HUES48 (cell line): ENCODE results near the gene TBX20.
"Not testable (repeated sequence)": the region's sequence is repeated elsewhere in the genome, so short reads cannot be mapped to it uniquely, and the experiment has no call there.

Experiments
- H3K27ac ChIP-seq: one replicate; pipeline ENCODE4 v1.7.0; 2013; ENCODE audit warnings: low read depth, low read length, inconsistent platforms
- H3K27me3 ChIP-seq: 2 replicates; pipeline ENCODE4 v1.6.1; 2013; ENCODE audit warnings: mild to moderate bottlenecking, low read length; ENCODE audit not compliant: control insufficient read depth, insufficient read depth
- H3K36me3 ChIP-seq: 2 replicates; pipeline ENCODE4 v1.6.1; 2013; ENCODE audit warnings: low read length; ENCODE audit not compliant: control insufficient read depth, insufficient read depth
- H3K4me1 ChIP-seq: 2 replicates; pipeline ENCODE4 v1.6.1; 2013; ENCODE audit warnings: mild to moderate bottlenecking, low read length; ENCODE audit not compliant: control insufficient read depth, insufficient read depth
- H3K4me3 ChIP-seq: 2 replicates; pipeline ENCODE4 v1.5.1; 2013; ENCODE audit warnings: mild to moderate bottlenecking, low read depth, low read length
- H3K9ac ChIP-seq: 2 replicates; pipeline ENCODE4 v1.6.1; 2013; ENCODE audit warnings: mild to moderate bottlenecking, low read depth, low read length, moderate library complexity
- H3K9me3 ChIP-seq: 2 replicates; pipeline ENCODE4 v1.6.1; 2013; ENCODE audit warnings: low read length; ENCODE audit not compliant: control insufficient read depth, insufficient read depth

TBX20 gene

GRCh38 chr7:35184961-35185360 is 68.9 kb downstream of the TBX20 start:
- not testable (repeated sequence) for H3K9me3 ChIP-seq, H3K36me3 ChIP-seq, H3K9ac ChIP-seq, H3K27ac ChIP-seq, H3K4me1 ChIP-seq
- peak overlapping the region; percentile 56; the same call in 1 of the 2 replicates for H3K4me3 ChIP-seq
- H3K27me3 ChIP-seq: peaks cover 40% of the 10 kb centered on the region

GRCh38 chr7:35183873-35184503 is 69.9 kb downstream of the TBX20 start:
- not testable (repeated sequence) for H3K36me3 ChIP-seq, H3K4me3 ChIP-seq, H3K4me1 ChIP-seq, H3K9me3 ChIP-seq, H3K9ac ChIP-seq, H3K27ac ChIP-seq
- H3K27me3 ChIP-seq: peaks cover 40% of the 10 kb centered on the region

GRCh38 chr7:35180665-35181064 is 73.2 kb downstream of the TBX20 start:
- H3K4me1 ChIP-seq, H3K9ac ChIP-seq, H3K4me3 ChIP-seq, H3K36me3 ChIP-seq, H3K9me3 ChIP-seq, H3K27ac ChIP-seq: not testable (repeated sequence)
- H3K27me3 ChIP-seq: peaks cover 12% of the 10 kb centered on the region

GRCh38 chr7:35173176-35173575 is 80.7 kb downstream of the TBX20 start:
- not testable (repeated sequence) for H3K27me3 ChIP-seq, H3K36me3 ChIP-seq, H3K9me3 ChIP-seq, H3K9ac ChIP-seq, H3K4me3 ChIP-seq, H3K4me1 ChIP-seq, H3K27ac ChIP-seq

- H3K9me3 ChIP-seq, H3K27me3 ChIP-seq, H3K4me3 ChIP-seq, H3K4me1 ChIP-seq, H3K36me3 ChIP-seq, H3K9ac ChIP-seq, H3K27ac ChIP-seq: not testable (repeated sequence)
Measured at GRCh38 chr7:35172131-35172530, 81.8 kb downstream of the TBX20 start.

GRCh38 chr7:35167658-35168057 is 86.2 kb downstream of the TBX20 start:
- H3K4me3 ChIP-seq, H3K36me3 ChIP-seq, H3K4me1 ChIP-seq, H3K9ac ChIP-seq, H3K27ac ChIP-seq, H3K9me3 ChIP-seq, H3K27me3 ChIP-seq: not testable (repeated sequence)

- H3K36me3 ChIP-seq, H3K27me3 ChIP-seq, H3K9ac ChIP-seq, H3K27ac ChIP-seq, H3K4me3 ChIP-seq, H3K9me3 ChIP-seq, H3K4me1 ChIP-seq: not testable (repeated sequence)
Measured at GRCh38 chr7:35167158-35167557, 86.7 kb downstream of the TBX20 start.

- H3K27ac ChIP-seq, H3K4me1 ChIP-seq, H3K27me3 ChIP-seq, H3K9ac ChIP-seq, H3K9me3 ChIP-seq, H3K36me3 ChIP-seq, H3K4me3 ChIP-seq: not testable (repeated sequence)
Measured at GRCh38 chr7:35161059-35161740, 92.7 kb downstream of the TBX20 start.
